A673 (cell line): ENCODE measurements around the gene TARP.

ENCODE experiments used
- BruUV-seq: library from RNA; stranded (reverse); fragments of 400-500 nt; replicated peaks from 2 replicates; lab custom pipeline; 2021; lab: Mats Ljungman, UMichigan
- CTCF ChIA-PET: fragments of 300-600 bp; sonication (Branson Sonifier 250); formaldehyde crosslinking; loops from one replicate; lab custom pipeline; 2022; ENCODE audit warnings: antibody characterized with exemption; lab: Charles Lee
- POLR2A ChIA-PET: fragments of 300-600 bp; sonication (Branson Sonifier 250); formaldehyde crosslinking; loops from one replicate; lab custom pipeline; 2022; ENCODE audit warnings: antibody characterized with exemption; ENCODE audit not compliant: low non-redundant PET; lab: Charles Lee
- DNase-seq: peaks from one replicate; pipeline ENCODE4 v3.0.0-alpha.2; 2015; ENCODE audit warnings: low spot score
- H3K27ac ChIP-seq: fragments of 200-600 bp; sonication (generic); 2 replicates; pipeline ENCODE4 v1.5.1; 2016; ENCODE audit warnings: mixed run types, low read depth, mild to moderate bottlenecking, mixed read lengths, antibody characterized with exemption, low read length; ENCODE audit not compliant: poor library complexity, severe bottlenecking
- H3K27me3 ChIP-seq: fragments of 200-600 bp; sonication (generic); replicated peaks from 2 replicates; pipeline ENCODE4 v1.6.1; 2017; ENCODE audit warnings: mixed run types, low read depth, mild to moderate bottlenecking, mixed read lengths, antibody characterized with exemption, low read length; ENCODE audit not compliant: insufficient read depth, poor library complexity
- H3K36me3 ChIP-seq: fragments of 200-600 bp; sonication (generic); 2 replicates; pipeline ENCODE4 v1.6.1; 2016; ENCODE audit warnings: mixed run types, mild to moderate bottlenecking, mixed read lengths, antibody characterized with exemption, low read length; ENCODE audit not compliant: insufficient read depth, poor library complexity, severe bottlenecking
- H3K4me1 ChIP-seq: fragments of 200-600 bp; sonication (generic); 2 replicates; pipeline ENCODE4 v1.6.1; 2017; ENCODE audit warnings: mixed run types, mild to moderate bottlenecking, mixed read lengths, antibody characterized with exemption, low read length; ENCODE audit not compliant: insufficient read depth, poor library complexity, severe bottlenecking
- H3K4me3 ChIP-seq: fragments of 200-600 bp; sonication (generic); 2 replicates; pipeline ENCODE4 v1.5.1; 2016; ENCODE audit warnings: low read depth, mixed run types, mild to moderate bottlenecking, mixed read lengths, low read length; ENCODE audit not compliant: poor library complexity, severe bottlenecking
- H3K9me3 ChIP-seq: fragments of 200-600 bp; sonication (generic); 2 replicates; pipeline ENCODE4 v1.6.1; 2016; ENCODE audit warnings: mixed run types, low read depth, mild to moderate bottlenecking, mixed read lengths, antibody characterized with exemption, low read length; ENCODE audit not compliant: poor library complexity, severe bottlenecking
- CTCF ChIP-seq: fragments of 300-800, 200-600 bp; sonication (generic); conservative IDR thresholded peaks from 2 replicates; pipeline ENCODE4 v1.5.1; 2017; ENCODE audit warnings: low read depth, mild to moderate bottlenecking, antibody characterized with exemption, low read length, moderate library complexity, mixed read lengths
- EZH2 ChIP-seq: fragments of 200-600 bp; sonication (generic); IDR thresholded peaks from 2 replicates; pipeline ENCODE4 v1.6.1; 2017; ENCODE audit warnings: borderline replicate concordance, low read depth, mild to moderate bottlenecking, mixed read lengths, antibody characterized with exemption, low read length; ENCODE audit not compliant: poor library complexity, severe bottlenecking
- intact Hi-C: fragments of 100-400 bp; cut with micrococcal nuclease; formaldehyde crosslinking; loops from one replicate; pipeline ENCODE4 v1.10.0; 2022; ENCODE audit not compliant: unreplicated experiment

TARP gene

GRCh38 chr7:38306914-38307313 lies 33.5 kb upstream of the TARP start:
- DNase-seq = no peak
- POLR2A ChIA-PET = no interaction called here
- Histone ChIP-seq H3K4me1 (peaks cover 16% of the 10 kb centered on the region), H3K27ac (no peak overlapping the region), H3K36me3 (no peaks in the 10 kb centered on the region), H3K4me3 (no peak overlapping the region), H3K9me3 (no peaks in the 10 kb centered on the region), H3K27me3 (no peaks in the 10 kb centered on the region)
- TF ChIP-seq EZH2 (no peak), CTCF (no peak)
- CTCF ChIA-PET = no interaction called here
- intact Hi-C loops = no loop called here
- no TSS peak for BruUV-seq

GRCh38 chr7:38306171-38306570 lies 32.7 kb upstream of the TARP start:
- no TSS peak for BruUV-seq

GRCh38 chr7:38303866-38304265 lies 30.4 kb upstream of the TARP start:
- Histone ChIP-seq H3K4me3 (no peak overlapping the region), H3K27ac (no peak overlapping the region), H3K27me3 (no peaks in the 10 kb centered on the region), H3K4me1 (no peaks in the 10 kb centered on the region), H3K36me3 (no peaks in the 10 kb centered on the region), H3K9me3 (no peaks in the 10 kb centered on the region)
- no TSS peak for BruUV-seq
- POLR2A ChIA-PET = no interaction called here
- DNase-seq = no peak
- TF ChIP-seq EZH2 (no peak), CTCF (no peak)
- intact Hi-C loops = no loop called here
- CTCF ChIA-PET = no interaction called here

More at GRCh38 chr7:38306171-38306570, 32.7 kb upstream of the TARP start:
- Histone ChIP-seq H3K4me1 (peaks cover 10% of the 10 kb centered on the region), H3K27me3 (no peaks in the 10 kb centered on the region), H3K4me3 (no peak overlapping the region), H3K9me3 (no peaks in the 10 kb centered on the region), H3K36me3 (no peaks in the 10 kb centered on the region), H3K27ac (no peak overlapping the region)
- TF ChIP-seq CTCF = no peak
- TF ChIP-seq EZH2 = no peak
- POLR2A ChIA-PET = no interaction called here
- CTCF ChIA-PET = no interaction called here
- intact Hi-C loops = no loop called here
- DNase-seq = no peak
